HG02678 (cell line): Measurements from ENCODE around the gene PSD4.

ENCODE experiments used
- ATAC-seq: cut with Tn5 transposase; IDR thresholded peaks from one replicate; pipeline ENCODE4 v1.9.1; 2021; ENCODE audit warnings: mild to moderate bottlenecking, moderate library complexity; ENCODE audit not compliant: unreplicated experiment

PSD4 gene

DNA sequence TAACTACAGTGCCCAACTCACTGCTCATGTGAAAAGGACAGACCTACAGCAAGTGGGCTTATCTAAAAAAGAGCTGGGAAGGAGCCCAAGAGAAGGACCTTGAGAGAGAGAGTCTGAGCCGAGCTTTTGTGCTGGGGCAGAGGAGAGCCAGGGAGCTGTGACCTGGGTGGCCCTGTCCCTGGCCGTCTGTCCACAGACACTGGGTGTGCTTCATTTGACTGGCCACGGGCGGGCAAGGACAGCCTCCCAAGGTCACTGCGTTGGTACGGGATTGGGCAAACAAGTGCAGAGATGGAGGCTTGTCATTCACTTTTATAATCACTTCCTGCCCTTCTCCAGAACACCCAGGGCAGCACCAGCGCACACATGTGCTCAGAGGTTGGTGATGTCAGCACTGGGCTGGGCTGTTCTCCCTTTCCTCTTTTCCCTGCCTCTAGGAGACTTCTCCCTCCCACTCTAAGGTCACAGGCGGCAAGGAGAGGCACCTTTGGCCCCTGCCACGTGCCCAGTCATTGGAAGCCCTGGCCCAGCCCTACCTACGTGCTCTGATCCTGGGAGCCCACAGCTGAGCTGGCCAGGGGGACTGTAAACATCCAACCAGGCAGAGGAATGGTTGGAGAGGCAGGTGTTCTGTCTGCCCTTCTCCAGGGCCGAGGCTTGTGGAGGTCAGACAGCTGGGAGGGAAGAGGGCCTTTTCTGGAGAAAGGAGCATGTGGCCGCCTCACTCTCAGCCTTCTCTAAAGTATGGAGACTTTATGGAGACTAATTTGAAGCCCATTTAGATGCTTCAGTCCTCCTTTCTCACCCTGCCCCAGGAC is 6.4 kb upstream of the PSD4 start:
- ATAC-seq, result no peak

DNA sequence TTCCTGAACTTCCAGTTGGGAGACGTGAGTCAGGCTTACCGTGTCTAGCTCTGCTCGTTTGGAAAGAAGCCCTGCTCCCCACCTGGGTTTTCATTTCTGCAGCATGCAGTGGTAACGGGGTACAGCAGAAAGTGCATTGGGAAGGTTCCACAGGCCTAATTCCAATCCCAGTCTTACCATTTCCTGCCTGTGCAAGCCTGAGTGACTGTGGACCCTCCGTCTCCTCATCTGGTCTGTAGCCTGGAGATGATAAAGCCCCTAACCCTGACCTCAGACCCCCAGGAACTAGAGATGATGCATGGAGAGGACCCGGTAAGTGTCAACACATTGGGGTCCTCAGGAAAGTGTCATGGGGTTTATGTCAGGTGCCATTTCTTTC is 5.8 kb upstream of the PSD4 start:
- ATAC-seq, result no peak

DNA sequence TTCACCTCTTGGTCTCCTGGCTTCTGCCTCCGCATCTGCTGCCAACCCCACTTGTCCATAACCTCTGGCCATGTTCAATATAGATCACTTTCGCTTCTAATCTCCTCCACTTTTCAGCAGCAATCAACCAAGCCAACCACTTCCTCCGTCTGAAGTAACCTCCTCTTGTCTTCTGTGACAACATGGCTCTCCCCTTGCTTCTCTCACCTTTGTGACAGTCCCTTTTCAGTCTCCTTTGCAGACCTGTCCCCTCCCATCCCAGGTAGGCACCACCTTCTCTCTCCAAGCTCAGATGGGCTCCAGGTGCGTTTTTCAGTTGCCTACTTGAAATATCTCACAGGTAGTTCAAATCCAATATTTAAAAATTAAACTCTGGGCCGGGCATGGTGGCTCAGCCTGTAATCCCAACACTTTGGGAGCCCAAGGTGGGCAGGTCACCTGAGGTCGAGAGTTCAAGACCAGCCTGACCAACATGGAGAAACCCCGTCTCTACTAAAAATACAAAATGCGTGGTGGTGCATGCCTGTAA is 4.7 kb upstream of the PSD4 start:
- no peak for ATAC-seq

DNA sequence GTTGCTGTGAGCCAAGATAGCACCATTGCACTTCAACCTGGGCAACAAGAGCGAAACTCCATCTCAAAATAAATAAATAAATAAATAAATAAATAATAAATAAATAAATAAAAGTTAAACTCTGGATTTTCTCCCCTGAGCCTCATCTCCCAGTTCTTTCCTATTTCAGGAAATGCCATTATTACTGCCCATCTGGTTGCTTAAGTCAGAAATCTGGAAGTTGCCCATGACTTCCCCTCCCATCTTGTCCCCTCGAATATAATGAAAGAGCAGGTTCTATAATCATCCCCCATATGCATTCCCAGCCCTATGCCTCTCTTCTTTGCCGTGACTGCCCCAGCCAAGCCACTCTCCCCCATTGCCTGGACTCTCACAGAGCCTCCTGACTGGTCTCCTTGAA is 4.2 kb upstream of the PSD4 start:
- no peak for ATAC-seq

DNA sequence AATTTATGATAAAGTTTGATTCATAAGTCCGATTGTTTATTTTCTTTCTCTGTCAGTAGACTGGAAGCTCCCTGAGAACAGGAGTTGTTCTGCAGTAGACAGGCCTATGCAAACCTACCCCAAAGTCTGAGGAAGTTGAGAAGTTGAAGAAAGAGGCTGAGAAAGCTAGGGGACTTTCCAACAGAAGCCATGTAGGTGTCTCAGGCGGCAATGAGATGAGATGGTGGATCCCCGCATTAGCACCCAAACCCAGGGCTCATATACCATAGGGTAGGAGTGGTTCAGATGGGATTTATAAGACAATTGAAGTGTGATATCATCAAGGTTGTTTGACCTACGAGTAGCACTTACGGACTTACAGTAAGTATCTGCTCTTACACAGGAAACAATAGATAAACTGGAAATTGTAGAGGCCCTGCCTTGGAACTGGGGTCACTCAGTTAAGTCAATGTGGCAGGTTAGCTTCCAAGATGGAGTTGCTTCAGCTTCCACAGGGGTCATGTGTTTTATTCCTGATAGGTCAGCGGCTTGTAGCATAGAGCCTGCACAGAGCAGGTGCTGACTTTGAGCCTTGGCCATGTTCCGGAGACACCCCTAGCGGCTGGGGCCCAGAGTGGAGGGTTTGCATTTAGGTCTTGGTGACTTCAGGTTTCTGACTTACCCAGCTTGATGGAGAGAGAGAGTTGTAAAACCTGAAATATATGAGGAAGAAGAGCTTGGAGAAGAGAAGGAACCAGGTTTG is 2.3 kb upstream of the PSD4 start:
- ATAC-seq, result no peak

DNA sequence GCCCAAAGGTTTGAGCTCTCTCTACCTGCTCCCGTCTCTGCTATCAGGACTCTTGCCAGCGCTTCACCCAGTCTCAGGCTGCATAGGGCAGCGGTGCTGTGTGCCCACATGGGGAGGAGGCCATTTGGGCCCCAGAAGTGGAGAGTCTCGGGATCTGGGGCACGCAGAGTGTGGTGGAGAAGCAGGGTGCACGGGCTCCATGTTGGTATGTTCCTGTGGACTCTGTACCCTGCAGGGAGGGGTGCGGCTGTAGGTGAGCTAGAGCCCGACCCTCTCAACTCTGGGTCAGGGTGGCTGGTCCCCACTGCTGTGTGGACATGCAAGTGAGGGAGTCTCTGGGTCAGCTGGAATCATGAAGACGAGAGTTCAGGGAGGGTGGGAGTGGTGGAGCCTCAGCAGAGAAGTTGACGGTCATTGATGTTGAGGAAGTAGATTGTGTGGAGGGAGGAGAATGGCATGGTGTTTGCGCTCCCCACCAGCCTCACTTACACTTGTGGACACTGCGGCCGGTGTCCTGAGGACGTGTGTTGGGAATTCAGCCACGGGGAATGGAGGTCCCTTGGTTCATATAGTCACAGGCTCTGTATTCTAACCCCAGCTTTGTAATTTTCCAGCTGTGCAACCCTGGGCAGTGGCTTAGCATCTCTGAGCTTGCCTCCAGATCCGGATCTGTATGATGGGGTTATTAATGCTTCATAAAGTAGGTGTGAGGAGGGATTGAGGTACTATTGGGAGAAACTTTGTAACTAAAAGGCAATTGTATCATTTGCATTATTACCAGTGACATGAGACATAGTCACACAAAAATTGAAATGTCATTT is 840 bp upstream of the PSD4 start:
- no peak for ATAC-seq

DNA sequence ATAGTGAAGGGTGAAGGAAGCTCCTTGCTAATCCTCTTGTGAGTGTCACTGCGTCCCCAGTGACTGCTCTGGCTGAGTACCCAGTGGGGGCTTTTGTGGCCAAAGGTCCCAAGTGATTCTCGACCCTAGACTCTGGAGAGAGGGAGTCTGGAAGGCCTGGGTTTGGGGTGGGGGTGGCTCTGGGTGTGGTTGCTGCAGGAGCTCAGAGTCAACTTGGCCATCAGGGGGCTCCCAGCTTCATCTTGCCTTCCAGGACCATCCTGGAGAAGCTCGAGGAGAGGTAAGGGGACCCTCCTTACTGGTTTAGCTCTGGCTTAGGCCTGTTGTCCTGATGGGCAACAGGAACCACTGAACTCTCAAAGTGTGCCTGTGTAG is 592 bp downstream of the PSD4 start:
- ATAC-seq, result no peak

DNA sequence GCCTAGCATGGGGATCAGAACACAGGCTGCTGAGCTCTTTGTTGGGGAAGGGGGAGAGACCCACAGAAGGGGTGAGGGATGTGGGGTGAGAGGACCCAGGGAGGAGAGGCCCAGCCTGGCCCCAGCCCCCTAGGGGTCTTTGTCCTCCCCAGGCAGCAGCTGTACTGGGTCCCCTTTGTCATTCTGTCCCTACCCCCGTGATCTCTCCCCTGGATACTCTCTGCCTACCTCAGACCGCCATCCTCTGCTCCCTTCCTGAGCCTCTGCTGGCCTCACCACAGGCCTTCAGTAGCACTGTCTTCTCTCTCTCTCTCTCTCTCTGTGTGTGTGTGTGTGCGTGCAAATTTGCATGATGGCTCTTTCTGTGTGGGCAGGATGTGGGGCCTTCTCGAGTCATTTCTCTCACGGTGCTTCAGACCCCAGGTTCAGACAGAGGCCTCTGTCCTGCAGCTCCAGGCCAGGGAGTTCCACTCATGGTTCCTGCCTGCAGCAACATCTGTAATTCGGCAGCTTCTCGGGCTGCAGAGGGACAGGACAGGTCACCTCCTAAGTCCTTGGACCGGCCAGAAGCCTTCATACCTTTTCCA is 1.4 kb downstream of the PSD4 start:
- peak; percentile 62 for ATAC-seq

DNA sequence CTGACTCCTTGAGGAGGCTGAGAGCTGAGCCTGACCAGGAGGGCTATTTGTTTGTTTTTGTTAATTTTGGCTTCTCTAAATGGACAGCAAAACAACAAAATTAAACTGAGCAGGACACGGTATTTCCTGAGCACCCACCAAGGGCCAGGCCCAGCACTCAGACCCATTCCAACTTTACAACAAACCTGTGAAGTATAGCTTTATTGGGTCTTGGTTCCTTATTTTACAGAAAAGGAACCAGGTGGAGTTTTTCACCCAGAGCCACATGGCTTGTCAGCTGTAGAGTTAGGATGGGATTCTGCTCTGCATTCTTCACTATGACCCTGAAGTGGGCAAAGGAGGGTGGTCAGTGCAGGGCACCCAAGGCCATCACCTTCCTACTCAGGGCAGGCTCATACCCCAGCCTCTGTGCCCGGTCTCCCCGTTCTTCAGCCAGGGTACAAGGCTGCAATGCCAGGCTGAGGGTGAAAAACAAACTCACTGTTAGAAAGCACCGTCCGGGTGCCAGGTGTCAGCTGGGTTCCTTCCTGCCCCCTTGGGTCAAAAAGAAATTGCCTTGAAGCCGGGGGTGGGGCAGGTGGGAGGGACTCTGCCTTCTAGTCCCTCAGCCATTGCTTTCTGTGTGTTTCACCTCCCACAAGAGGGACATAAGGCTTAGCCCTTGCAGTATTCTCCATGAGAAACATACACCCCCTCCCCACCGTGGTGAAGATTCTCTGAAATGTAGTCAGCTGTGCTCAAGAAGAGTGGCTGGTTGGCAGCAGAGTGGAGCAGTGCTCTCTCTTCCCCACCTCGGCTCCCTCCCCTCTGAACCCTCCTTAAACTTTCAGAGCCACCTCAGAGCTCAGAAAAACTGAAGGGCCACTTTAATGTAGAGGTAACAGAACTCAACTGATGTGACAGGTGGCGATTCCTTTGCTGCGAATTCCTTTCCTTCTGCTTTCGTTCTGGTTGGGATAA is 2.2 kb downstream of the PSD4 start:
- peak; percentile 20 for ATAC-seq

DNA sequence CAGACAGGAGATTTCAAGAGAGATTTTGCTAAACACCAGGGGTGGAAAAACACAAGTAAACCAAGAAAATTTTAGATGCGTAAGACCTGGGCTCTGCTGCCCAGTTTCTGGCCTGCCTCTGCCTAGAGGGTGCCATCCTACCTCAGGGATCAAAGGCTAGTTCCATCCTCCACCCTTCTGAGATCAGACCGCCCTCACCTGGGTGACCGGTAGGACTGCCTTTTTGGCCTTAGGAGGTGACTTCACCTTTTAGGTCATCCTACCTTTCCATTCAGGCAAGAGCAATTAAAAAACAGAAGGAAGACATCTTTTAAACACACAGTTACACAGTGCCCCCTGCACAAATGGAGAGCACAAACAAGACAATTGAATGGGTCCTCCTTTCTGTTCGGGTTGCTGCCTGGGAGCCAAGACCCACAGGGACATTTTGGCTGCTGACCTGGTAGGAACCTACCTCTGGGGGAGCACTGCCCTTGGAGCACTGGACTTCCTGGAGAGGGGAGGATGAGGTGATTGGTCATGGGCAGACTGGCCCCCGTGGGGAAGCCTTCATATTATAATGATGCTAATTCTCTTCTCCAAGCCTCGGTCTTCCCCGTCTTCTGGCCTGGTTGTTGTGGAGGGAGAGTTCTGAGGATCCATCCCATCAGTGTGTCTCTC is 3.1 kb downstream of the PSD4 start:
- ATAC-seq, result no peak

DNA sequence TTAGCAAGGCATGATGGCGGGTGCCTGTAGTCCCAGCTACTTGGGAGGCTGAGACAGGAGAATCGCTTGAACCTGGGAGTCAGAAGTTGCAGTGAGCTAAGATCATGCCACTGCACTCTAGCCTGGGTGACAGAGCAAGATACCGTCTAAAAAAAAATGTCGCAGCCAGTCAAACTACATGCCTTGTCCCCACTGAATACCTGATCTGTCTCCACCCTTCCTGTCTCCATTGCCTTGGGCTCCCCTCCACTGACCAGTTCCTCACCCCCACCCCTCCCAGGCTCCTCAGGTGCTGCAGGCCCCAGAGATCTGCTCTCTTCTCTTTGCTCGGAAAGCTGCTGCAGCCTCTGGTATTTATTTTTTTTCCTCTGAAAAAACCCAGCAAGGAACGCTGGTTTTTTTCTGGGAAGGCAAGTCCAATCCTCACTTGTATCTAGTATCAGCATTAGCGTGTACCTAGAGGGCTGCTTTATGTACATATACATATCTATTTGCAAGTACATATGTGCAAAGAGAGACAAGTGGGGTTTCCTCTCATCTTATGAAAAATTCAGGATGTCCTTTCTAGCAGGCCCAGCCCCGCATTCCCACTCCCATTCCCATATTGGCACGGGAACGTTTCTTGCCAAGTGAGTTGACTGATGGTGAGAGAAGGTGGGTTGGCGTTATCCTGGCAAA is 4.4 kb downstream of the PSD4 start:
- no peak for ATAC-seq

DNA sequence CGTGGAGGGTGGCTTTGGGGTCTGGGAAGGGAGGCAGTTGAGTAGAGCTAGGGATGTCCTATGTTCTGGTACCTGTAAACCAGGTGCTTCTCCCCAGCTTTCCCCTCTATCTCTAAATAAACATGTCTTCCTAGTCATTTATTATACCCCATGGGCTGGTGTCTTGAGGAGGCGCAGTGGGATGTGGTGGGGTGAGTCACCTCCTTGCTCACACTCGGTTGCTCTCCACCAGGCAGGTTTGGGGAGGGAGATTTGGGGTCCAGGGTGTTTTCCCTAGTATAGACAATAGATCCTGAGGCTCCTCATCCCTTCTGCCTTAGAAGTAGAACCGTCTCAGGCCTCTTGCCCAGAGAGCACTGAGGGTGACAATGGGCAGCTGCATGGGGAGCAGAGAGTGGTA is 5.1 kb downstream of the PSD4 start:
- ATAC-seq, result no peak

DNA sequence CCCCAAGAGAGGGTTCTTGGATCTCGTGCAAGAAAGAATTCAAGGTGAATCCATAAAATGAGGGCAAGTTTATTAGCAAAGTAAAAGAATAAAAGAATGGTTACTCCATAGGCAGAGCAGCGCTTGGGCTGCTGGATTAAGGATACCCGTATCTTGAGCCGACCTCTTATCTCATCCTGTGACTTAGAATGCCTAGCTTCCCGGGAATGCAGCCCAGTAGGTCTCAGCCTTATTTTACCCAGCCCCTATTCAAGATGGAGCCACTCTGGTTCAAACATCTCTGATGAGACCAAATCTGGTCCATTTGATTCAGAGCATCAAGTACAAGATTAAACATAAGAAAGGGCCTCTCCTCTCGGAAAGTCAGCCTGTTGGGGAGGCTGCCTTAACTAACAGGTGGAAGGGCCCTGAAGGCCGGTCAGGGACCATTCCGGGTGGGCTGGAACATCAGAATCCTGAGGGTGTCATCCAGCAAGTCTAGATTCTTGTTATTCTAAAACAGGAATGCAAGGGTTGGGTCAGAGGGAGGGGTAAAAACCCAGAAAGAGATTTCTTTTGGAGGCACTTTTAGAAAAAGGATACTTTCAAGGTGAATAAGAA is 5.8 kb downstream of the PSD4 start:
- ATAC-seq, result no peak

DNA sequence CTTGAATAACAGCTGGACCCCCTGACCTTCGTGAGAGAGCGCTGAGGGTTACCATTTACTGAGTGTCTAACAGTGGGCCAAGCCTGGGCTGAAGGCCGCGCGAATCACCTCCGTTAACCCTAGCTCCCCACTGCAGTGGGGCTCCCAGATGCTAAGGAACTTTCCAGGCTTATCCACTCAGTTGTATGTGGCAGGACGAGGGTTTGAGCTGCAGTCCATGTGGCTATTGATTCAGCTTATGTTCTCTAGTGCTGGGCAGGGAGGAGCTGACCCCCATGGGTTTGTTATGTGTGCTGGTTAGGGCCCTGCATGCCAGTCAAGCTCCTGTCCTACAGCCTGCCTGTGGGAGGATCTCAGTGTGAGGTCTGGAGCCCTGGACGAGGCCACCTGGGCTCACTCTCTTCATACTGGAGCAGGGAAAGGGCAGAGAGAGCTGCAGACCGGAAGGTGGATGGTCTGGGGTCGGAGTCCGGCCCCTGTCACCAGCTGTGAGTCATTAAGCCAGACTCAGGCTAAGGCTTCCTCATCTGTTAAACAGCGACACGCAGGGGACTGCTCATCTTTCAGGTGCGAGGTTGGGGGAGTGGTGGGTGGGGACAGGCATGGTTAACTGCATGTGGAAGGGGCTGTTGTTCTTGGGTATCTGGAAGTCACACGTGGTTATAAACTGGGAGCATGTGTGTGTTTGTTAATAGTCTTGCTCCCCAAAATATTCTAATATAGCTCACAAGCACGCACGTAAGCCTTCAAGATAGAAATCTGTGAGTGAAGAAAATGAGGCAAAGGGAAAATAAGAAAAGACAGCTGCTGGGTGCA is 6.6 kb downstream of the PSD4 start:
- ATAC-seq, result no peak

DNA sequence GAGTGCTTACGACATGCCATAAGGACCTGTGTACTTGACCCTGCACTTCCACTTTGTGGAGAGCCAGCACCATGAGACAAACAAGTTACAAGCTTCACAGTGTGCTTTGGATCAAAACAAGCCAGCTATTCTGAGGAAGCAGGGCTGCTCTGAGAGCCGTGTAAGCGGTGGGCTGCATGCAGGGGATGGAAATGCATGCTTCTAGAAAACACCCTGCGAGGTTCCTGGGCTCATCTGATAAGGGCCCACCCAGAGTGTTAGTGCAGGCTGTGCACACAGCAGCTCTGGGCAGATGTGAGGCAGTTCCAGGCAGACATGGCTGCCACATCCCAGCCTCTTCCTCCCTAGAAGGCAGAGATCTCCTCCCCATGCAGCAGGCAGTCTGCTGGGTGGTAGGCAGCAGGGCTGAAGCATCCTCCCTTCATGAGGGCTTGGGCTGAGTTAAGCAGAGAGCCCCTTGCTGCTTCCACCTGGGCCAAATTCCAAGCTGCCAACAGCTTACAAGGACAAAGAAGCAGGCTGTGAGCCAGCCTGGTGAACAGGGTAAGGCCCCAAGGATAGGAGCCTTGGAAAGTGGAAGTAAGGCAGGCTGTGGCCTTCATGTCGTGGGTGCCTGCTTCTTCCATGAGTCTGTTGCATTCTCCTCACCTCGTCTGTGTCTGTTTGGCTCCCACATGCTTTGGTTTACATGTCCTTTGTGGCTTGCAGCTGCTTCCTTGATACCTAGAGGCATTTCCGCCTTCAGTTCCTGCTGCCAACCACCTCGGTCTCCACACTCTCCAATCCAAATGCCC is 7.7 kb downstream of the PSD4 start:
- no peak for ATAC-seq

DNA sequence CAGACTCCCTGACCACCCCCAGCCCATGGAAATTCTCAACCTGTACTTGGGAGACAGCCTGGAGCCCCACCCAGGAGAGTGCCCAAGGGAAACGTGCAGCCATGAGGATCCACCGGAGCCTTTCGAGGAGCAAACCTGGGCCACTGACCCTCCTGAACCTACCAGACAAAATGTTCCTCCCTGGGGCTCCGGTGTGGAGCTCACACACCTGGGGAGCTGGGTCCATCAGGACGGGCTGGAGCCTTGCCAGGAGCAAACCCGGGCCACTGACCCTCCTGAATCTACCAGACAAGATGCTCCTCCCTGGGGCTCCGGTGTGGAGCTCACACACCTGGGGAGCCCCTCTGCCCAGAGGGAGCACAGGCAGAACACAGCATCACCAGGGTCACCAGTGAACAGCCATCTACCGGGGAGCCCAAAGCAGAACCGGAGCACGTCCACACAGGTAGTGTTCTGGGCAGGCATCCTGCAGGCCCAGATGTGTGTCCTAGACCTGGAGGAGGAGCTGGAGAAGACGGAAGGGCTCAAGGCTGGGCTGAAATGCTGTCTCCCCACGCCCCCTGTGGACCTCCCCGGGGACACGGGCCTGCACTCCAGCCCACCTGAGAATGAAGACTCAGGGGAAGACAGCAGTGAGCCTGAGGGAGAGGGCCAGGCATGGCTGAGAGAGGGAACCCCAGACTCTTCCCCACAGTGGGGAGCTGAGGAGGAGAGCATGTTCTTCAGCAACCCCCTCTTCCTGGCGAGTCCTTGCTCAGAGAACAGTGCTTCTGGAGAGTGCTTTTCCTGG is 8.9 kb downstream of the PSD4 start:
- ATAC-seq, result no peak
